Measurements from ENCODE around the gene HIPK3. TPM values are rescaled to one million over a fixed set of nuclear protein-coding genes. Genes with fewer than 3 reads are reported as not detected.
"Not testable (repeated sequence)": the region's sequence is repeated elsewhere in the genome, so short reads cannot be mapped to it uniquely, and the experiment has no call there.

The HIPK3 gene
- 8.6 TPM for polyA plus RNA-seq (2013, experiment 1 of 4)
- polyA plus RNA-seq (2013, experiment 2 of 4): 8.6 TPM
- polyA plus RNA-seq (2013, experiment 3 of 4): 8.0 TPM
- 9.9 TPM for polyA plus RNA-seq (2013, experiment 4 of 4)

GRCh38 chr11:33257160-33257896 lies at the start of gene HIPK3:
Gene HIPK3, plus strand, starts transcription at chr11:33257381.
- peaks cover 7% of the 10 kb centered on the region for H3K4me1 ChIP-seq (ENCODE audit: control insufficient read depth, insufficient read depth, low read length)
- H3K4me3 ChIP-seq (ENCODE audit: insufficient read depth, low read depth, low read length): peak within 1 kb of the TSS; percentile 97
- WGBS, 2 experiments: 0 to 1% methylated on average over 85 of the region's 85 CpGs
- peaks cover 12% of the 10 kb centered on the region for H3K27me3 ChIP-seq (ENCODE audit: control insufficient read depth, insufficient read depth, low read length, poor library complexity, severe bottlenecking)
- H3K36me3 ChIP-seq (ENCODE audit: control insufficient read depth, insufficient read depth, low read length): no peaks in the 10 kb centered on the region
- no peaks in the 10 kb centered on the region for H3K9me3 ChIP-seq (ENCODE audit: control insufficient read depth, low read length)
- H3K27ac ChIP-seq (ENCODE audit: insufficient read depth, low read depth, low read length, poor library complexity, severe bottlenecking): peak within 1 kb of the TSS; percentile 96

- H3K4me3 ChIP-seq (ENCODE audit: insufficient read depth, low read depth, low read length): no peak overlapping the region
- no peaks in the 10 kb centered on the region for H3K9me3 ChIP-seq (ENCODE audit: control insufficient read depth, low read length)
- no peaks in the 10 kb centered on the region for H3K27me3 ChIP-seq (ENCODE audit: control insufficient read depth, insufficient read depth, low read length, poor library complexity, severe bottlenecking)
- no peaks in the 10 kb centered on the region for H3K4me1 ChIP-seq (ENCODE audit: control insufficient read depth, insufficient read depth, low read length)
- WGBS, 2 experiments: 44 to 48% methylated on average over 4 of the region's 4 CpGs
- H3K27ac ChIP-seq (ENCODE audit: insufficient read depth, low read depth, low read length, poor library complexity, severe bottlenecking): no peak overlapping the region
- no peaks in the 10 kb centered on the region for H3K36me3 ChIP-seq (ENCODE audit: control insufficient read depth, insufficient read depth, low read length)
These were observed 49.7 kb upstream of the HIPK3 start for GRCh38 chr11:33207408-33207985.

GRCh38 chr11:33208150-33208549 lies 49.0 kb upstream of the HIPK3 start:
- Histone ChIP-seq H3K27me3 (ENCODE audit: control insufficient read depth, insufficient read depth, low read length, poor library complexity, severe bottlenecking) (no peaks in the 10 kb centered on the region), H3K4me1 (ENCODE audit: control insufficient read depth, insufficient read depth, low read length) (no peaks in the 10 kb centered on the region), H3K4me3 (ENCODE audit: insufficient read depth, low read depth, low read length) (no peak overlapping the region), H3K9me3 (ENCODE audit: control insufficient read depth, low read length) (no peaks in the 10 kb centered on the region), H3K27ac (ENCODE audit: insufficient read depth, low read depth, low read length, poor library complexity, severe bottlenecking) (no peak overlapping the region), H3K36me3 (ENCODE audit: control insufficient read depth, insufficient read depth, low read length) (no peaks in the 10 kb centered on the region)
- WGBS, 2 experiments: no CpG with 5 or more reads among the region's 1 CpG

GRCh38 chr11:33211153-33211552 lies 46.0 kb upstream of the HIPK3 start:
- H3K27ac ChIP-seq (ENCODE audit: insufficient read depth, low read depth, low read length, poor library complexity, severe bottlenecking): no peak overlapping the region
- H3K4me3 ChIP-seq (ENCODE audit: insufficient read depth, low read depth, low read length): no peak overlapping the region
- H3K4me1 ChIP-seq (ENCODE audit: control insufficient read depth, insufficient read depth, low read length): no peaks in the 10 kb centered on the region
- H3K36me3 ChIP-seq (ENCODE audit: control insufficient read depth, insufficient read depth, low read length): no peaks in the 10 kb centered on the region
- WGBS, 2 experiments: 92 to 100% methylated on average over 1 to 2 of the region's 3 CpGs
- no peaks in the 10 kb centered on the region for H3K27me3 ChIP-seq (ENCODE audit: control insufficient read depth, insufficient read depth, low read length, poor library complexity, severe bottlenecking)
- H3K9me3 ChIP-seq (ENCODE audit: control insufficient read depth, low read length): no peaks in the 10 kb centered on the region

- WGBS, 2 experiments: 94 to 97% methylated on average over 5 of the region's 5 CpGs
- H3K4me1 ChIP-seq (ENCODE audit: control insufficient read depth, insufficient read depth, low read length): no peaks in the 10 kb centered on the region
- H3K27me3 ChIP-seq (ENCODE audit: control insufficient read depth, insufficient read depth, low read length, poor library complexity, severe bottlenecking): no peaks in the 10 kb centered on the region
- H3K36me3 ChIP-seq (ENCODE audit: control insufficient read depth, insufficient read depth, low read length): no peaks in the 10 kb centered on the region
- no peak overlapping the region for H3K27ac ChIP-seq (ENCODE audit: insufficient read depth, low read depth, low read length, poor library complexity, severe bottlenecking)
- H3K9me3 ChIP-seq (ENCODE audit: control insufficient read depth, low read length): no peaks in the 10 kb centered on the region
- H3K4me3 ChIP-seq (ENCODE audit: insufficient read depth, low read depth, low read length): no peak overlapping the region
These were observed 45.6 kb upstream of the HIPK3 start for GRCh38 chr11:33211580-33211979.

- Histone ChIP-seq H3K27me3 (ENCODE audit: control insufficient read depth, insufficient read depth, low read length, poor library complexity, severe bottlenecking) (no peaks in the 10 kb centered on the region), H3K36me3 (ENCODE audit: control insufficient read depth, insufficient read depth, low read length) (no peaks in the 10 kb centered on the region), H3K9me3 (ENCODE audit: control insufficient read depth, low read length) (no peaks in the 10 kb centered on the region), H3K27ac (ENCODE audit: insufficient read depth, low read depth, low read length, poor library complexity, severe bottlenecking) (no peak overlapping the region), H3K4me3 (ENCODE audit: insufficient read depth, low read depth, low read length) (no peak overlapping the region), H3K4me1 (ENCODE audit: control insufficient read depth, insufficient read depth, low read length) (no peaks in the 10 kb centered on the region)
These were observed 43.0 kb upstream of the HIPK3 start for GRCh38 chr11:33214187-33214586.

- Histone ChIP-seq H3K36me3 (ENCODE audit: control insufficient read depth, insufficient read depth, low read length) (no peaks in the 10 kb centered on the region), H3K9me3 (ENCODE audit: control insufficient read depth, low read length) (no peaks in the 10 kb centered on the region), H3K27ac (ENCODE audit: insufficient read depth, low read depth, low read length, poor library complexity, severe bottlenecking) (no peak overlapping the region), H3K4me3 (ENCODE audit: insufficient read depth, low read depth, low read length) (no peak overlapping the region), H3K4me1 (ENCODE audit: control insufficient read depth, insufficient read depth, low read length) (no peaks in the 10 kb centered on the region), H3K27me3 (ENCODE audit: control insufficient read depth, insufficient read depth, low read length, poor library complexity, severe bottlenecking) (no peaks in the 10 kb centered on the region)
- WGBS, 2 experiments: 47 to 48% methylated on average over 2 of the region's 2 CpGs
These were observed 42.4 kb upstream of the HIPK3 start for GRCh38 chr11:33214767-33215166.

- no CpG with 5 or more reads among the region's 2 CpGs for WGBS, 2 experiments
- H3K27me3 ChIP-seq (ENCODE audit: control insufficient read depth, insufficient read depth, low read length, poor library complexity, severe bottlenecking); H3K9me3 ChIP-seq (ENCODE audit: control insufficient read depth, low read length); H3K4me1 ChIP-seq (ENCODE audit: control insufficient read depth, insufficient read depth, low read length); H3K4me3 ChIP-seq (ENCODE audit: insufficient read depth, low read depth, low read length); H3K36me3 ChIP-seq (ENCODE audit: control insufficient read depth, insufficient read depth, low read length); H3K27ac ChIP-seq (ENCODE audit: insufficient read depth, low read depth, low read length, poor library complexity, severe bottlenecking): not testable (repeated sequence)
These were observed 40.5 kb upstream of the HIPK3 start for GRCh38 chr11:33216676-33217075.

GRCh38 chr11:33222052-33222750 lies 35.0 kb upstream of the HIPK3 start:
- Histone ChIP-seq H3K36me3 (ENCODE audit: control insufficient read depth, insufficient read depth, low read length) (no peaks in the 10 kb centered on the region), H3K27me3 (ENCODE audit: control insufficient read depth, insufficient read depth, low read length, poor library complexity, severe bottlenecking) (no peaks in the 10 kb centered on the region), H3K4me3 (ENCODE audit: insufficient read depth, low read depth, low read length) (no peak overlapping the region), H3K4me1 (ENCODE audit: control insufficient read depth, insufficient read depth, low read length) (no peaks in the 10 kb centered on the region), H3K27ac (ENCODE audit: insufficient read depth, low read depth, low read length, poor library complexity, severe bottlenecking) (no peak overlapping the region), H3K9me3 (ENCODE audit: control insufficient read depth, low read length) (no peaks in the 10 kb centered on the region)
- 89 to 98% methylated on average over 5 to 7 of the region's 7 CpGs for WGBS, 2 experiments

GRCh38 chr11:33225371-33225770 lies 31.8 kb upstream of the HIPK3 start:
- Histone ChIP-seq H3K36me3 (ENCODE audit: control insufficient read depth, insufficient read depth, low read length) (no peaks in the 10 kb centered on the region), H3K27me3 (ENCODE audit: control insufficient read depth, insufficient read depth, low read length, poor library complexity, severe bottlenecking) (no peaks in the 10 kb centered on the region), H3K9me3 (ENCODE audit: control insufficient read depth, low read length) (no peaks in the 10 kb centered on the region), H3K4me1 (ENCODE audit: control insufficient read depth, insufficient read depth, low read length) (no peaks in the 10 kb centered on the region), H3K27ac (ENCODE audit: insufficient read depth, low read depth, low read length, poor library complexity, severe bottlenecking) (no peak overlapping the region), H3K4me3 (ENCODE audit: insufficient read depth, low read depth, low read length) (no peak overlapping the region)

Data from ectodermal cell (in vitro differentiated cells).